Forelimb muscle (tissue), 1 donor: Measurements from ENCODE around the gene GPR75. TPM values are rescaled to one million over a fixed set of nuclear protein-coding genes. Genes with fewer than 3 reads are reported as not detected.
"Not testable (repeated sequence)": the region's sequence is repeated elsewhere in the genome, so short reads cannot be mapped to it uniquely, and the experiment has no call there.

ENCODE experiments used
- DNase-seq: peaks from one replicate; pipeline ENCODE4 v3.0.0-alpha.2; 2013; ENCODE audit warnings: low read depth
- polyA plus RNA-seq: library from polyadenylated mRNA; unstranded; fragments of 120-200 nt; gene quantifications from one replicate; pipeline ENCODE4 v1.2.1, GENCODE V29; 2013; ENCODE audit not compliant: insufficient read length

GPR75 gene
- polyA plus RNA-seq, 1 donor: 1.5 TPM

DNA sequence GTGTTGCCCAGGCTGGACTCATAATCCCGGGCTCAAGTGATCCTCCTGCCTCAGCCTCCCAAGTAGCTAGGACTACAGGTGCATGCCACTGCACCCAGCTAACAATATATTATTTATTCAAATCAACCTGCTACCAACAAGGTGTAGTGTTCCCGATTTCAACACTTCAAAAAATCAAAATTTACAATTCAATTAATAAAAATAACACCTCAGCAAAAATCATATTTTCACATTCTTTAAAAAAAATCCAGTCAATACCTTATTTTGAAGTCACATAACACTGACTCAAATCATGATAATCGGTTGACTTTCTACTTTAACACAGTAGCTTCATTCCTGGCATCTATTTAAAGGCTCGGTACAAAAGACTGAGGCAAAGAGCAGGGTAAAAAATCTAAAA, 7.2 kb downstream of the GPR75 start:
- no peak for DNase-seq

DNA sequence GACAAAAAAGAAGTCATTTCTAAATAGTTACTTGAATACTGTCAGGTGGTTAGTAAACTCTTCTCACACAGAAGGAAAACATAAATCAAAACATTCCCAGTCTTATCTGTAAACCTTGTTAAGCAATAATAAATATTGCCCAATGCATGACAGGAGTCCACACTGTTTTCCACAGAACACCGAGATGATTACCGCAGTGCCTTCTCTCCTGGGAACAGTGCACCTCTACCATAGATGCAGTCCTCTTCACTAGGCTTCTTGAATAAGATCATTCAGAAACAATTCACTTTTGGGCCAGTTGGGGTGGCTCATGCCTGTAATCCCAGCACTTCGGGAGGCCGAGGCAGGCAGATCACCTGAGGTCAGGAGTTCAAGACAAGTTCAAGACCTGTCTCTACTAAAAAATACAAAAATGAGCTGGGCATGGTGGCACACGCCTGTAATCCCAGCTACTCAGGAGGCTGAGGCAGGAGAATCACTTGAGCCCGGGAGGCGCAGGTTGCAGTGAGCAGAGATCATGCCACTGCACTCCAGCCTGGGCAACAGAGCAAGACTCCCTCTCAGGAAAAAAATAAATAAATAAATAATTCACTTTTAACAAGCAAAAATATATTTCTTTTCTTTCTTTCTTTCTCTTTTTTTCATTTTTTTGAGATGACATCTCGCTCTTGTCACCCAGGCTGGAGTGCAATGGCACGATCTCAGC, 8.6 kb downstream of the GPR75 start:
- not testable (repeated sequence) for DNase-seq

DNA sequence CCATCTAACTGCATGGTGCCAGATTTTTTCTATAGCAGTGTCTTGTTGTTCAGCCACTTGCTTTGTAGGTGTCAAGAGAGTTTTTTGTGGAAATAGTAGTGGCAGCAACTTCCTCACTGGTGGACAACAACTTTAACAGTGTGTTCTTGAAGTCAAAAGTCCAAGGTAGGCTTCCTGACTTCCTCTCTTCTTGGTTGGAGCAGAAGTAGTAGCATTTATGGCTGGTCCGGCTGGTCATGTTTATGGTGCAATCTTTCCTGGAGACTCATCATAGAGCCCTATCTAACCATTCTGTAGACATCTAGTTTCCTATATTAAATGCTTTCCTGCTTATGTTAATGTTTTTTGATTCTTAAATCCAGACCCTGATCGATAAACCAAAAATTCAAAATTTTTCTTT, 11.7 kb downstream of the GPR75 start:
- DNase-seq: no peak

DNA sequence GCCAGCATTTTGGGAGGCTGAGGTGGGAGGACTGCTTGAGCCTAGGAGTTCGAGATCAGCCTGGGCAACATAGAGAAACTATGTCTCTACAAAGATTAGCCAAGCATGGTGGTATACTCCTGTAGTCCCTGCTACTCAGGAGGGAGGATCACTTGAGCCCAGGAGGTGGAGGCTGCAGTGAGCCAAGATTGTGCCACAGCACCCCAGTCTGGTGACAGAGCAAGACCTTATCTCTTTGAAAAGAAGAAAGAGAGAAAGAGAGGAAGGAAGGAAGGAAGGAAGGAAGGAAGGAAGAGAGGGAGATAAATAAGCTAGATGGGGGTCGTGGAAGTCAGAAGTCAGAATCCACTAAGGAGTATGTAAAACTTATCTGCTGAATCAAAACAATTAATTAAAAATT, 16.2 kb downstream of the GPR75 start:
- no peak for DNase-seq

DNA sequence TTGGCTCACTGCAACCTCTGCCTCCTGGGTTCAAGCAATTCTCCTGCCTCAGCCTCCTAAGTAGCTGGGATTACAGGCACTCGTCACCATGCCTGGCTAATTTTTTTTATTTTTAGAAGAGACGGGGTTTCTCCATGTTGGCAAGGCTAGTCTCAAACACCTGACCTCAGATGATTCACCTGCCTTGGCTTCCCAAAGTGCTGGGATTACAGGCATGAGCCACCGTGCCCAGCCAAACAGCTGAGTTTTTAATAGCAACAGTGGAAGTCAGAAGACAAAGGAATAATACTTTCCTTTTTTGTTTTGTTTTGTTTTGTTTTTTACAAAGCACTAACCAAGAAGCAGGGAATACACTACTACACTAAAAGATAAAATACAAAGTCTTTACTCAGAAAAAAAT, 16.9 kb downstream of the GPR75 start:
- no peak for DNase-seq

DNA sequence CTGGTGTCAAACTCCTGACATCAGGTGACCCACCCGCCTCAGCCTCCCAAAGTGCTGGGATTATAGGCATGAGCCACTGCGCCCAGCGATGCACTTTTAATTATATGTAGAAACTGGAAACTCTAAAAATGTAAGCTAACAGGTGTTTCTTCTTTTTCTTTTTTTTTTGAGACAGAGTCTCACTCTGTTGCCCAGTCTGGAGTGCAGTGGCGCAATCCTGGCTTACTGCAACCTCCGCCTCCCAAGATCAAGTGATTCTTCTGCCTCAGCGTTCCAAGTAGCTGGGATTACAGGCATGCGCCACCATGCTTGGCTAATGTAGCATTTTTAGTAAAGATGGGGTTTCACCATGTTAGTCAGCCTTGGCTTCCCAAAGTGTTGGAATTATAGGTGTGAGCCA, 18.1 kb downstream of the GPR75 start:
- not testable (repeated sequence) for DNase-seq

DNA sequence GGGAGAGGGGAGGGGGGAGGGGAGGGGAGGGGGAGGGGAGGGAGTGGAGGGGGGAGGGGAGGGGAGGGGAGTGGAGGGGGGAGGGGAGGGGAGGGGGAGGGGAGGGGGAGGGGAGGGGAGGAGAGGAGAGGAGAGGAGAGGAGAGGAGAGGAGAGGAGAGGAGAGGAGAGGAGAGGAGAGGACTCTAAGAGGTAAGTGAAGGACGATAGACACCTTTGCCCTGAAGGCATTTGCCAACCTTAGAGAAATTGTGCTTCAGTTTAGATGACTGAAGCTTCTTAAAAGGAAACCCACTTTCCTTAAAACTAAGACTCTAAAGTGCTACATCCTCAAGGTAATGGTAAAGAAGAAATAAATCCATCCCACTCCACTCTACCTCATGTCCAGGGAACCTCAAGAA, 19.2 kb downstream of the GPR75 start:
- DNase-seq: no peak

DNA sequence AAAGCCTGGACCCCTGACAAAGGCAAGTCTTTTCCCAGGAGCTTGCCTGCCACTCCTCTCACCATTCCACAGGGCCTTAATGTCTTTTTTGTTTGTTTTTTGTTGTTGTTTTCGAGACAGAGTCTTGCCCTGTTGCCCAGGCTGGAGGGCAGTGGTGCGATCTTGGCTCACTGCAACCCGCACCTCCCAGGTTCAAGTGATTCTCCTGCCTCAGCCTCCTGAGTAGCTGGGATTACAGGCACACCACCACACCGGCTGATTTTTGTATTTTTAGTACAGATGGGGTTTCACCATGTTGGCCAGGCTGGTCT, 29.8 kb downstream of the GPR75 start:
- DNase-seq: not testable (repeated sequence)

DNA sequence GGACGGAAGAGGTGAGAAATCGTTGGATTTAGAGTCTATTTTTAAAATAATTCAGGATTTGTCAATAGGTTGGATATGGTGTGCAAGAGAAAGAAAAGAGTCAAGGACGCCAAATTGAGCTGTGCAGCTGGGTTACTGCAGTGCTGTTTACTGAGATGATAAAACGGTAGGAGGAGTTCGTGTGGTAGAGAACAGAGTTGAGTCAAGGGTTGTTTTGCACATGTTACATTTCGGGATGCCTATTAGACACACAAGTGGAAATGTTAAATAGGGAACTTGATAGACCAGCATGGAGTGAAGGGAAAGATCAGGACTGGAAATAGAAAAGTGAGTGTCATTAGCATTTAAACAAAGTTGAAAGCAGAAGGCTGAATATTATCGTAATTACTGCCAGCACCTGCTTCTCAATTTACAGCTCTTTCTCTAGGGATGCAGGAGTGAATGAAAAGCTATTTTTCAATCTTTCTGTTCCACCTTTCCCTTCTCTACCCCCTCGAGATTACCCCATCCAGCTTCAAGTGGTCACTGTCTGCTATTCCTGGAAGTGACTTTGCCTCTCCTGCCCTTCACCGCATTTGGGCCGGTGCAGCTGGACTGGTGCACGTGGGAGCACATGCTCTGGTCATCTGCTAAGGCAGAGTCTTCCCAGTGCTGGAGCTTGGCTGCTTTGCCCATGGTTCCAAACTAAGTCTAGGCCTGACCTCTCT, 30.3 kb downstream of the GPR75 start:
- no peak for DNase-seq

DNA sequence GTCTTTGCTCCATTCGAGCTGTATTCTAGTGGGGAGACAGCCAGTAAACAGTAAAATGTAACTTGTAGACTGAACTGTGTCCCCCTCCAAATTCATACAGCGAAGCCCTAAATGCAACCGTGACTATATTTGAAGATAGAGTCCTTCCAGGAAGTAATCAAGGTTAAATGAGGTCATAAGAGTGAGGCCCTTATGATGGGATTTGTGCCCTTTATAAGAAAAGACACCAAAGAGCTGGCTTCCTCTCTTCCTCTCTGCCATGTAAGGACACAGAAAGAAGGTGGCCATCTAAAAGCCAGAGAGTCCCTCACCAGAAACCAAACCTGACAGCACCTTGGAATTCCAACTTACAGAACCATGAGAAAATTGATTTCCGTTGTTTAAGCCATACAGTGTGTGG, 31.4 kb downstream of the GPR75 start:
- DNase-seq: no peak

DNA sequence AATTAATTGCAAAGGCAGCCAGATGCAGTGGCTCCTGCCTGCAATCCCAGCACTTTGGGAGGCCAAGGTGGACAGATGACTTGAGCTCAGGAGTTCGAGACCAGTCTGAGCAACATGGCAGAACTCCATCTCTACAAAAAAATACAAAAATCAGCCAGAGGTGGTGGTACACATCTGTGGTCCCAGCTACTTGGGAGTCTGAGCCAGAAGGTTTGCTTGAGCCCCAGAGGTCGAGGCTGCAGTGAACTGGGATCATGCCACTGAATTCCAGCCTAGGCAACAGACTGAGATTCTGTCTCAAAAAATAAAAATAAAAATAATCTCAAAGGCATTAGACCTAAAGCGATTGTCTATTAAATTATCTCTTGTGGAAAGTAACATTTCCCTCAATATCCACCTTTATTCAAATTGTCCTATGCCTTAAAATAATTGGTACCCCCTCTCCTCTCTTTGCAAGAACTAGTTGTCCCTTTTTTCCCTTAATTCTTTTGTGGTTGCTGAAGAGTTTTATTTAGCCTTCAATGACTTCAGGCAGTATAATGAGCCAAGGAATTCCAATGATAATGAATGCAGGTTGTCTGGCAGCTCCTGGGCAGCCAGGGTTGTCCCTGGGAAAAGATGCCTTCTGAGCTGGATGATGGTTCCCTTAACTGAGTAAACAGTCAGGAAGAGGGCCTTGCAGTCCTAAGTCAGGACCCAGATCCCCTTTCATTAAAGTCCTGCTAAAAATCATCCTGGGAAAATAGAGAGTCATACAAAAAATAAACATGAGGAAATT, 32.2 kb downstream of the GPR75 start:
- DNase-seq: no peak

DNA sequence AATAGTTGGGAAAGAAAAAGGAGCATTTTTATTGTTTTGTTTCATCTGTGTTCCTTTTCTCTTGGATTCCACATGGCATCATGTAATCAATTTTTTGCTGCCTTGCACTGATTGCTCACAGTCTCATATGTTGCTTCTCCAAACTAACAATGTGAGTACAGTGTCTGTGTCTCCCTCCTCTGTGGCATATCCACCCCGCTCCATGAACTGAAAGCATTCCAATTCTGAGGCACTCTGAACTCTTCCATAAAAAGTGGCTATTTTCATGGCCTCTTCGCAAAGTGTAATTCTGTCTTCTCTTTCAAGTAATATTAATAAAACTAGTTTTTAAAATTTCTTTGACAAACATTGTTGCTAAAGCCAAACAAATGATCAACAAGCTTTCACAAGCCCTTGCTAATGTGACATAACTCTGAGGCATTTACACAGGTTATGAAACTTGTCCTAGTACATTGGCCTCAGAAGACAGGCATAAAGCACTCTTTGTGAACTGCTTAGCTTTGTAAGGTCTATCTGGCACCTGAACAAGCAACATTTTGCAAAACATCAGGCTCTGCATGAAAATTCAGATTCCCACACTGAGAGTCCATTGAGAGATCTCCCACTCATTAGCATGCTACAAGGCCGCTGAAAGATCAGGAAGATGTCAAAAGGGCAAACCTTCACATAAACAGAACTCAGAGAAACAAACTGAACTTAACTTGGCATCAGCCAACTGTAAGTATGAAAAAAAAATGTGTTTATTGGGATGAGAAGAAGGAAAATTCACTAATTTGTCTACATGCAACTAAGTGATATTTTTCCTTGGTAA, 33.0 kb downstream of the GPR75 start:
- DNase-seq: no peak

DNA sequence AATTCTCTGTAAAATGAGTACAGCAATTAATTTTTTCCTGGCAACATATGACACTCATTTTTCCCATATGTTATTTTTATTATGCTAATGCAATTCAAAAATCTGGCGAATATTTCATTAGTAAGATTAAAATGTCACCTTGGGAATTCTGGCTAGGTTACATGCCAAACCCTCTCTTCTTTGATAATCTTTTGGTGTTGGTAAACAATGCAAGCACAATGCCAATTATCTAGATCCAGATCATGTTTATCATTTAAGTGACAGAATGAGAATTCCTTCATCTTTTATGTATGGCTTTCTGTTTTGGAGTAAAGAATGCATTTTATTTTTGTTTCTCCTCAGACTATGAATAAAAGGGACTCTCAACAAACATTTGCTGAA, 33.7 kb downstream of the GPR75 start:
- no peak for DNase-seq

DNA sequence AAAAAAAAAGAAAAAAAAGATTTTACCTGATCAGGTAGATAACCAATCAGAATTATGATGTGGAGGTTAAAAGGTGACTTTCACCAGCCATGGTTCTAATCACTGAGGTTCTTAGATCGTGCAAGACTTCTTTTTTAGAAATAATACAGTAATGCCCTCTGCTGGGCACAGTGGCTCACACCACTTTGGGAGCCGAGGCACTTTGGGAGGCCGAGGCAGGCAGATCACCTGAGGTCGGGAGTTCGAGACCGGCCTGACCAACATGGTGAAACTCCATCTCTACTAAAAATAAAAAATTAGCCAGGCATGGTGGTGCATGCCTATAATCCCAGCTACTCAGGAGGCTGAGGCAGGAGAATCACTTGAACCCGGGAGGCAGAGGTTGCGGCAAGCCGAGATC, 36.1 kb downstream of the GPR75 start:
- not testable (repeated sequence) for DNase-seq

DNA sequence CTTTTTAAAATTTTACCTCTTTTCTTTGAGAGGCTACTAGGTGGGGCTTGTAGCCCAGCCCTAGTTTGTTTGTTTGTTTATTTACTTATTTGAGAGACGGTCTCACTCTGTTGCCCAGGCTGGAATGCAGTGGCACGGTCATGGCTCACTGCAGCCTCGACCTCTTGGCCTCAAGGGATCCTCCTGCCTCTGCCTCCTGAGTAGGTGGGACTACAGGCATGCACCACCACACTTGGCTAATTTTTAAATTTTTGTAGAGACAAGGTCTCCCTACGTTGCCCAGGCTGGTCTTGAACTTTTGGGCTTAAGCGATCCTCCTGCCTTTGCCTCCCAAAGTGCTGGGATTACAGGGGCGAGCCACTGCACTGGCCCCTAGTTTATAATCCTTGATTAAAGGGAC, 38.0 kb downstream of the GPR75 start:
- no peak for DNase-seq

DNA sequence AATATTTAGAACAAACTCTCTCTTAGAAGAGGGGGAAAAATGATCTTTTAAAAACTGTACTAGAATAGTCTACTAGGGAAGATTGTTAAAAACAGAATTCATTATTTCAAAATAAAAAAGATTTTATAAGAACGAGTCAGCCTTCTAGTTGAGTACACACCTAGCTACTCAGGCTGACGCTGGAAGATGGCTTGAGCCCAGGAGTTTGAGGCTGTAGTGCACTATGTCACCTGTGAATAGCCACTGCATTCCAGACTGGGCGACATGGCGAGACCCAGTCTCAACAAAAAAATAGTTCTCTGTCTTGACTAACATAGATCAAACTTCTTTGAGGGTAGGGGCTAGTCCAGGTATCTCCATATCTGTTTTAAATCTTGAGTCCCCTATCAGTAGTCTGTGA, 39.1 kb downstream of the GPR75 start:
- DNase-seq: no peak

DNA sequence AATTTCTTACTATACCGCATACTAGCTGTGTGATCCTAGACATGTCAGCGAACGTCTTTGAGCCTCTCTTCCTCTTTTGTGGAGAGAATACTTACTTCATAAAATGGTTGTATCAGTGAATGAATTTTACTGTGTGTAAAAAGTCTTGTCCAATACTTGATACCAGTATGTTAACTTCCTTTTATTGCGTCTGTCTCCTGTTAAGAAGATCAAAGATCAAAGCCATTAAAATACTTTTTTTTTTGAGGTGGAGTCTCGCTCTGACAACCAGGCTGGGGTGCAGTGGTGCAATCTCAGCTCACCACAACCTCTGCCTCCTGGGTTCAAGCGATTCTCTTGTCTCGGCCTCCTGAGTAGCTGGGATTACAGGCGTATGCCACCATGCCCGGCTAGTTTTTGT, 39.7 kb downstream of the GPR75 start:
- DNase-seq: no peak

DNA sequence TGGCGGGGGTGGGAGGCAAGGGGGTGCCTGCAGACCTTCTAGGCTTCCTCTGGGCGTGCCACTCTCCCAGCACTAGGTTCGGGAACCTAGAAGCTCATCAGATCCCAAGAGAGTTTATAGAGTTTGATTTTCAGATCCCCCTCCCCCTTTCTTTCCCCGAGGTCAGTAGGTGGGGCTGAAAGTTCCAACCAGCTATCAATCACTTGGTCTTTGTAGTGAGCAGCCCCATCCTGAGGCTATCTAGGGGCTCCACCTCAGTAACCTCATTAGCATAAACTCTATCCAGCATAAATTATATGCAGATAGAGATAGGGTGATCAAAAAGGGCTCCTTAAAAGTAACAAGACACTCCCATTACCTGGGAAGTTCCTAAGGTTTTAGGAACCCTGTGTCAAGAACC, 40.1 kb downstream of the GPR75 start:
- no peak for DNase-seq

DNA sequence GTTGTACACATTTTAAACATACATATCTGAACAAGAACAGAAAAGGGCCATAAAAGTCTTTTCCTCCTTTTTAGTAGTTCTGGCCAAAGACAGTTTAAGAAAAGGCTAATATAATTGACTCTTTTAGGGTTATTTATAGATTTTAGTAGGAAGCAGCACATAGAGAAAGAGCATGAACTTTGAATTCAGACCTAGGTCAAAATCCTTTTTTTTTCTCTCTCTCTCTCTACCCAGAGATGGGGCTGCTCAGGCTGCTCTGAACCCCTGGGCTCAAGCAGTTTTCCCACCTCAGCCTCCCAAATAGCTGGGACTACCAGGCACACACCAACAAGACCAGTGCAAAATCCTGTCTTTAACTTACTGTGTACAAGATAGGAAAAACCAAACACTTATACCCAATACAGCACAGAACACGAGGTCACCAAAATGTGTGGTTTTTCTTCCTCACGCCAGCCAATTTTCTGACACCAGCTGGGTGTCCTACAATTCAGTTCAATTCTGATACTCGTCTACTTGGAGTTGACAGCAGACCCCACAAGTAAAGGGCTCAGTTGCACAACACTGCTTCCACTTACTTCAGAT, 40.8 kb downstream of the GPR75 start:
- no peak for DNase-seq

DNA sequence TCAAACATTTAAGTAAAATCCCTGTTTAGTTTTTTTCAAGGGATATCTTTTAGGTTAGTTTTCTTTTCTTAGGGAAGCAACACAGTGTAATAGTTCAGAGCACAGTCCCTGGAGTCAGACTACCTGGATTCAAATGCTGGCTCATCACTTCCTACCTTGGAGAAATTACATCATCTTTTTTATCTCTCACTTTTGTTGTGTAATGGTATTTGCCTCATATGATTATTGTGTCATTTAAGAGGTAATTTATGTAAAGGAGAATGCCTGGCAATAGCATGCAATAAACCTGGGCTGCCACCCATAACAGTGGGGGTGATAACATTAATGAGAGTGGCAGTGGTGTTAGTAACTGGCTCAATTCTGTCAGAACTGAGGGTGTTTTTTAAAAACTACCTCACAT, 46.6 kb downstream of the GPR75 start:
- DNase-seq: no peak

DNA sequence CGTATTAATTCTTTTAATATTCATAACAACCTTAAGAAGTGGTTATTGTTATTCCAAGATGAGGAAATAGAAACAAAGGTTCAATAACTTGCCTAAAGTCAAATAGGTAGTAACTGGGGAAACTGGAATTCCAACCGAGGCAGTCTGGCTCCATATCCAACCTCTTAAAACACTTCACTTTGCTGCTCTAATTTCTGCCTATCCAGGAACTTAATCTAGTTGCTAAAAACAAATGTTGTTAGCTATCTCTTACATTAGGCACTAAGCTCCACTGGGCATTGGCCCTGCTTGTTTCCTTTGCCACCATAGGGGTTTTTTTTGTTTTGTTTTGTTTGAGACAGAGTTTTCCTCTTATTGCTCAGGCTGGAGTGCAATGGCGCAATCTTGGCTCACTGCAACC, 48.2 kb downstream of the GPR75 start:
- no peak for DNase-seq
